H1 (cell line): ENCODE data around the gene TCF7. TPM values are rescaled to one million over a fixed set of nuclear protein-coding genes. Genes with fewer than 3 reads are reported as not detected.

Source experiments
- CTCF ChIA-PET: fragments of 300-600 bp; sonication (Branson Sonifier 250); formaldehyde crosslinking; loops from one replicate; lab custom pipeline; 2021; ENCODE audit not compliant: partially characterized antibody; lab: Charles Lee
- POLR2A ChIA-PET: fragments of 300-600 bp; sonication (Branson Sonifier 250); formaldehyde crosslinking; loops from one replicate; lab custom pipeline; 2021; ENCODE audit warnings: inconsistent platforms; ENCODE audit not compliant: partially characterized antibody; lab: Charles Lee
- DNase-seq, 2 experiments: peaks; one replicate each; pipeline versions ENCODE4 v3.0.0 to v3.0.0-alpha.2; 2010 to 2022; ENCODE audit warnings: low spot score in 2 of 2, low read depth in 1 of 2, mixed read lengths in 1 of 2
- FAIRE-seq: peaks from 2 replicates; lab custom pipeline; 2011; peaks lifted over from hg19 to GRCh38; lab: Jason Lieb, UNC
- H2AFZ ChIP-seq: 2 replicates; pipeline ENCODE4 v1.8.1; 2012; ENCODE audit warnings: low read length, inconsistent platforms
- H2AK5ac ChIP-seq: 2 replicates; pipeline ENCODE4 v1.6.1; 2013; ENCODE audit warnings: low read depth, low read length
- H2BK120ac ChIP-seq: replicated peaks from 2 replicates; pipeline ENCODE3; 2013; ENCODE audit warnings: low read depth, low read length, inconsistent platforms
- H2BK12ac ChIP-seq: 2 replicates; pipeline ENCODE4 v1.6.1; 2013; ENCODE audit warnings: low read depth, low read length
- H2BK15ac ChIP-seq: 2 replicates; pipeline ENCODE4 v1.6.1; 2013; ENCODE audit warnings: low read length
- H2BK20ac ChIP-seq: 2 replicates; pipeline ENCODE4 v1.6.1; 2013; ENCODE audit warnings: low read length
- H2BK5ac ChIP-seq: 2 replicates; pipeline ENCODE4 v1.6.1; 2013; ENCODE audit warnings: low read depth, low read length
- H3K14ac ChIP-seq: 2 replicates; pipeline ENCODE4 v1.6.1; 2013; ENCODE audit warnings: inconsistent platforms; ENCODE audit not compliant: insufficient read length
- H3K18ac ChIP-seq: 2 replicates; pipeline ENCODE4 v1.6.1; 2013; ENCODE audit warnings: low read length; ENCODE audit errors: extremely low read depth
- H3K23ac ChIP-seq: 2 replicates; pipeline ENCODE4 v1.6.1; 2013; ENCODE audit warnings: inconsistent platforms; ENCODE audit not compliant: insufficient read length
- H3K23me2 ChIP-seq: 2 replicates; pipeline ENCODE4 v1.6.1; 2013; ENCODE audit warnings: low read depth, low read length
- H3K27ac ChIP-seq: 2 replicates; pipeline ENCODE4 v1.6.1; 2011; ENCODE audit warnings: low read depth, low read length, inconsistent platforms
- H3K27me3 ChIP-seq, 4 experiments: replicated peaks in 1 of 4; 1 replicate in 1 of 4; 2 replicates in 3 of 4; pipeline versions ENCODE4 v1.6.1 to v1.8.1; 2011 to 2013; ENCODE audit warnings: low read length in 3 of 4, mild to moderate bottlenecking in 3 of 4, inconsistent platforms in 2 of 4, mixed read lengths in 2 of 4, moderate library complexity in 1 of 4; ENCODE audit not compliant: control insufficient read depth in 3 of 4, insufficient read depth in 3 of 4; ENCODE audit errors: extremely low read depth in 1 of 4
- H3K36me3 ChIP-seq, 4 experiments: 2 replicates each; pipeline versions ENCODE4 v1.6.1 to v1.8.1; 2011 to 2013; ENCODE audit warnings: mild to moderate bottlenecking in 4 of 4, low read length in 3 of 4, moderate library complexity in 2 of 4, control low read depth in 1 of 4, inconsistent platforms in 1 of 4; ENCODE audit not compliant: insufficient read depth in 4 of 4, control insufficient read depth in 2 of 4
- H3K4ac ChIP-seq: replicated peaks from 2 replicates; pipeline ENCODE3; 2013; ENCODE audit warnings: low read length, low read depth, mixed read lengths, inconsistent platforms; ENCODE audit not compliant: insufficient read length
- H3K4me1 ChIP-seq, 4 experiments: replicated peaks in 1 of 4; 1 replicate in 1 of 4; 2 replicates in 3 of 4; pipeline versions ENCODE4 v1.6.1 to v1.8.1; 2011 to 2013; ENCODE audit warnings: low read length in 3 of 4, inconsistent platforms in 2 of 4, mixed read lengths in 1 of 4; ENCODE audit not compliant: insufficient read depth in 4 of 4, control insufficient read depth in 3 of 4
- H3K4me2 ChIP-seq, 2 experiments: 2 replicates each; pipeline versions ENCODE4 v1.6.1 to v1.8.1; 2011 to 2013; ENCODE audit warnings: low read depth in 2 of 2, low read length in 2 of 2, control low read depth in 1 of 2, inconsistent platforms in 1 of 2, mild to moderate bottlenecking in 1 of 2; ENCODE audit not compliant: insufficient read depth in 1 of 2
- H3K4me3 ChIP-seq, 4 experiments: fragments of 200-600, 300-600 bp in 1 of 4; sonication (generic), shearing (Covaris generic), sonication (Bioruptor Twin) in 1 of 4; 2 replicates each; pipeline versions ENCODE4 v1.5.1 to v1.8.1; 2011 to 2016; ENCODE audit warnings: low read length in 4 of 4, low read depth in 3 of 4, control low read depth in 2 of 4, inconsistent platforms in 2 of 4, mild to moderate bottlenecking in 2 of 4, mixed read lengths in 1 of 4, moderate library complexity in 1 of 4; ENCODE audit not compliant: insufficient read depth in 2 of 4; ENCODE audit errors: extremely low read depth in 1 of 4
- H3K56ac ChIP-seq: replicated peaks from 2 replicates; pipeline ENCODE3; 2013; ENCODE audit warnings: low read depth, mild to moderate bottlenecking, mixed read lengths, low read length, inconsistent platforms; ENCODE audit not compliant: insufficient read length
- H3K79me1 ChIP-seq: 2 replicates; pipeline ENCODE4 v1.6.1; 2013; ENCODE audit warnings: low read depth, low read length, control low read depth
- H3K79me2 ChIP-seq, 2 experiments: 2 replicates each; pipeline versions ENCODE4 v1.6.1 to v1.8.1; 2012 to 2013; ENCODE audit warnings: low read length in 2 of 2, mild to moderate bottlenecking in 2 of 2, inconsistent platforms in 1 of 2; ENCODE audit not compliant: insufficient read depth in 2 of 2, control insufficient read depth in 1 of 2
- H3K9ac ChIP-seq, 4 experiments: replicated peaks in 1 of 4; 1 replicate in 1 of 4; 2 replicates in 3 of 4; pipeline versions ENCODE4 v1.6.1 to v1.8.1; 2011 to 2013; ENCODE audit warnings: low read depth in 3 of 4, low read length in 3 of 4, control low read depth in 2 of 4, mild to moderate bottlenecking in 2 of 4, moderate library complexity in 2 of 4, inconsistent platforms in 1 of 4; ENCODE audit errors: extremely low read depth in 1 of 4
- H3K9me3 ChIP-seq, 2 experiments: 2 replicates each; pipeline versions ENCODE4 v1.6.1 to v1.8.1; 2012 to 2013; ENCODE audit warnings: mild to moderate bottlenecking in 2 of 2, moderate library complexity in 2 of 2, control low read depth in 1 of 2, inconsistent platforms in 1 of 2, low read depth in 1 of 2, low read length in 1 of 2, mixed read lengths in 1 of 2; ENCODE audit not compliant: insufficient read depth in 2 of 2
- H4K20me1 ChIP-seq, 2 experiments: replicated peaks in 1 of 2; 2 replicates each; pipeline versions ENCODE3 to v1.8.1; 2011 to 2013; ENCODE audit warnings: inconsistent platforms in 2 of 2, low read length in 2 of 2, mild to moderate bottlenecking in 1 of 2; ENCODE audit not compliant: insufficient read depth in 2 of 2, control insufficient read depth in 1 of 2
- H4K5ac ChIP-seq: 2 replicates; pipeline ENCODE4 v1.6.1; 2013; ENCODE audit warnings: low read length, low read depth, mixed read lengths, inconsistent platforms; ENCODE audit not compliant: insufficient read length
- H4K8ac ChIP-seq: 2 replicates; pipeline ENCODE4 v1.8.0; 2013; ENCODE audit warnings: mild to moderate bottlenecking, moderate library complexity, low read length, inconsistent platforms; ENCODE audit not compliant: insufficient read depth; ENCODE audit errors: extremely low read depth
- H4K91ac ChIP-seq: replicated peaks from 2 replicates; pipeline ENCODE3; 2013; ENCODE audit warnings: low read length, mixed read lengths, inconsistent platforms; ENCODE audit not compliant: insufficient read length
- CEBPB ChIP-seq: IDR thresholded peaks from 2 replicates; pipeline ENCODE4 v1.6.1; 2012; ENCODE audit warnings: low read depth, low read length
- CHD1 ChIP-seq: IDR thresholded peaks from 2 replicates; pipeline ENCODE4 v1.6.1; 2012; ENCODE audit warnings: low read depth, low read length, improper control_type of control experiment
- CREB1 ChIP-seq: IDR thresholded peaks from 2 replicates; pipeline ENCODE4 v1.6.1; 2012; ENCODE audit warnings: inconsistent platforms
- EZH2 ChIP-seq: fragments of 200-600 bp; sonication (generic); IDR thresholded peaks from 2 replicates; pipeline ENCODE4 v1.7.1; 2012; ENCODE audit warnings: low read depth, mild to moderate bottlenecking, moderate library complexity, low read length, inconsistent platforms; ENCODE audit not compliant: severe bottlenecking
- HDAC6 ChIP-seq: IDR thresholded peaks from one replicate; pipeline ENCODE4 v1.7.1; 2012; ENCODE audit warnings: low read depth, mild to moderate bottlenecking, inconsistent platforms, low read length, moderate library complexity
- POLR2A ChIP-seq, 2 experiments: IDR thresholded peaks; 1 replicate in 1 of 2; 2 replicates in 1 of 2; pipeline ENCODE4 v1.6.1; 2011; ENCODE audit warnings: low read depth in 2 of 2, low read length in 2 of 2, mild to moderate bottlenecking in 2 of 2; ENCODE audit errors: control extremely low read depth in 1 of 2
- RBBP5 ChIP-seq: IDR thresholded peaks from 2 replicates; pipeline ENCODE4 v1.7.1; 2012; ENCODE audit warnings: low read depth, mild to moderate bottlenecking, inconsistent platforms, low read length, moderate library complexity, borderline replicate concordance
- RNF2 ChIP-seq: fragments of 200-900, 300-1000 bp; sonication (generic); IDR thresholded peaks from 2 replicates; pipeline ENCODE4 v1.7.1; 2016; ENCODE audit warnings: borderline replicate concordance, low read depth, mild to moderate bottlenecking, antibody characterized with exemption, low read length; ENCODE audit not compliant: poor library complexity, severe bottlenecking; ENCODE audit errors: missing control alignments
- SAP30 ChIP-seq: fragments of 300-600 bp; sonication (generic); IDR thresholded peaks from 2 replicates; pipeline ENCODE4 v1.7.1; 2012; ENCODE audit warnings: low read length, moderate library complexity, mild to moderate bottlenecking, inconsistent platforms; ENCODE audit not compliant: insufficient read depth, insufficient replicate concordance
- SIX5 ChIP-seq: IDR thresholded peaks from 2 replicates; pipeline ENCODE4 v1.6.1; 2011; ENCODE audit warnings: mild to moderate bottlenecking, low read depth, low read length
- SP1 ChIP-seq: IDR thresholded peaks from 2 replicates; pipeline ENCODE4 v1.6.1; 2011; ENCODE audit warnings: low read depth, low read length
- SP2 ChIP-seq: IDR thresholded peaks from 2 replicates; pipeline ENCODE4 v1.6.1; 2012; ENCODE audit warnings: mild to moderate bottlenecking, low read length, inconsistent platforms
- SUZ12 ChIP-seq: fragments of 200-600 bp; sonication (generic); IDR thresholded peaks from 2 replicates; pipeline ENCODE4 v1.6.1; 2012; ENCODE audit warnings: mild to moderate bottlenecking, inconsistent platforms, low read length, moderate library complexity, mixed read lengths
- ZNF274 ChIP-seq: IDR thresholded peaks from 2 replicates; pipeline ENCODE4 v1.7.0; 2012; ENCODE audit warnings: low read length, borderline replicate concordance; ENCODE audit errors: extremely low read depth
- WGBS, 2 experiments: shearing (Covaris generic) in 1 of 2; methylation state at CpG; one replicate each; pipeline versions ENCODE4 v1.1.6 to v1.1.7; 2013 to 2015; ENCODE audit warnings: low lambda C conversion rate in 2 of 2, mixed read lengths in 2 of 2, inconsistent platforms in 1 of 2, low coverage in 1 of 2, missing lambda C conversion rate in 1 of 2; ENCODE audit not compliant: insufficient replicate concordance in 2 of 2, insufficient coverage in 1 of 2, insufficient read length in 1 of 2; ENCODE audit errors: extremely low coverage in 1 of 2, missing lambda C conversion rate in 1 of 2; 5-methylcytosine and 5-hydroxymethylcytosine counted together
- polyA plus RNA-seq, 7 experiments: library from polyadenylated mRNA; depleted of rRNA in 3 of 7; stranded (reverse) in 5 of 7; unstranded in 2 of 7; fragments of >200 nt in 5 of 7; fragments of 200-250 nt in 2 of 7; gene quantifications; 1 replicate in 5 of 7; 2 replicates in 1 of 7; 4 replicates in 1 of 7; pipeline versions ENCODE4 v1.2.1 to v1.2.3, GENCODE V29; 2011 to 2013; ENCODE audit warnings: missing spikeins in 2 of 7, mixed read lengths in 2 of 7
- total RNA-seq: library from RNA; stranded (reverse); fragmentation: NEBNext Ultra II Directional; extraction: Animal tissue kit (Norgen Biotek cat#: 25700); gene quantifications from 2 replicates; pipeline ENCODE4 v1.2.1, GENCODE V29; 2021

Gene TCF7
- total and polyA plus RNA-seq, 2 of the 8 experiments (the other 6 are each of a cell fraction or from before 2014, with no cell fraction given), result 4.7 to 8.5 TPM

DNA sequence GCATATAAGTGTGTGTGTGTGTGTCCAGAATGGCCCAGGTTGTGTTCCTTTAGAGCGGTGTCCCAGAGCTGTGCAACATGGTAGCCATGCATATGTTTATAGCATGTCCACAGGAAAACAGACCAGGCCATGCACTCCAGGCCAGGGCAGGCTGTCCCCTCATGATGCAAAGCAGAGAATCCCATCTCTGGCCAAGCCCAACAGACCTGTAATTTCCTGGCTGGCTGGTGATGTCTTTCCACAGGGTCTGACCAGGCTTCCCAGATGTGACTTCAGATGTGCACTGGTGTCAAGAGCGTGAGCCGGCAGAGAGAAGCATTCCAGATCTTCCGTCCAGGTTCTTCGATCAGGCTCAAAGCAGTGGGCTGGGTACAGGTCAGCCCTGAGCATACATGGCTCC lies 21.1 kb upstream of the TCF7 start:
- no peaks in the 10 kb centered on the region for H3K23me2 ChIP-seq
- 0 out of 2 replicates have a peak overlapping the region, but pooled peaks have one; percentile 52 for H2BK5ac ChIP-seq
- H2AK5ac ChIP-seq, result no peak overlapping the region
- no peak overlapping the region for H3K27ac ChIP-seq
- DNase-seq (no peak), FAIRE-seq (no peak)
- no peak overlapping the region for H2BK15ac ChIP-seq
- no peak overlapping the region for H2AFZ ChIP-seq
- H4K5ac ChIP-seq, result no peak overlapping the region
- peaks cover under 1 to 4% (median 3%) of the 10 kb centered on the region in 4 experiments; a peak in 4 of 7 replicates for H3K27me3 ChIP-seq
- WGBS, 2 experiments, result 97% methylated on average over 5 of the region's 5 CpGs; no CpG with 5 or more reads in 1 of the 2 experiments
- H3K79me1 ChIP-seq, result no peaks in the 10 kb centered on the region
- ChIA-PET POLR2A (no interaction called here), CTCF (interaction anchor here (0.6 to 2.3 kb wide), 6 partner anchors 14 to 493 kb away, joined by 3 to 10 read pairs (median 4); no protein-coding TSS in a partner anchor)
- H3K9me3 ChIP-seq, result no peaks in the 10 kb centered on the region
- H4K8ac ChIP-seq, result peak overlapping the region; percentile 1; the same call in 1 of the 2 replicates
- peaks cover 0 to 2% of the 10 kb centered on the region in 2 experiments for H4K20me1 ChIP-seq
- no peak overlapping the region for H3K4ac ChIP-seq
- H3K56ac ChIP-seq, result no peak overlapping the region
- H3K9ac ChIP-seq, result no peak overlapping the region
- H3K4me2 ChIP-seq, result no peak overlapping the region
- no peak overlapping the region for H3K14ac ChIP-seq
- H2BK120ac ChIP-seq, result no peak overlapping the region
- no peak overlapping the region for H3K23ac ChIP-seq
- no peaks in the 10 kb centered on the region for H3K79me2 ChIP-seq
- no peak overlapping the region for H2BK20ac ChIP-seq
- peak overlapping the region; percentile 63; the same call in 1 of the 2 replicates for H2BK12ac ChIP-seq
- peaks cover 0 to 10% (median 0%) of the 10 kb centered on the region in 4 experiments; a peak in 3 of 7 replicates for H3K4me1 ChIP-seq
- TF ChIP-seq ZNF274 (no peak), CREB1 (no peak), SP2 (no peak), SUZ12 (no peak), SP1 (no peak), POLR2A (IDR thresholded peaks at IDR 0.05; ENCODE audit: control extremely low read depth in 1 of 2, low read depth in 2 of 2, low read length in 2 of 2) (no peak), EZH2 (no peak), SAP30 (no peak), HDAC6 (no peak), RNF2 (no peak), RBBP5 (no peak), SIX5 (no peak), CHD1 (no peak), CEBPB (no peak)
- TF ChIP-seq, all 59 proteins: peak for 0
- H3K4me3 ChIP-seq, result no peak overlapping the region
- no peaks in the 10 kb centered on the region for H3K36me3 ChIP-seq
- H4K91ac ChIP-seq, result no peak overlapping the region
- no peak overlapping the region for H3K18ac ChIP-seq
